ENCODE results near the gene MPRIP. TPM values are rescaled to one million over a fixed set of nuclear protein-coding genes. Genes with fewer than 3 reads are reported as not detected.
A peak's percentile ranks its signal among the peaks of the same experiment; 100 is the strongest.

Gene MPRIP
- total RNA-seq, 1 experiment from 2014 or later: 1,274 TPM

DNA sequence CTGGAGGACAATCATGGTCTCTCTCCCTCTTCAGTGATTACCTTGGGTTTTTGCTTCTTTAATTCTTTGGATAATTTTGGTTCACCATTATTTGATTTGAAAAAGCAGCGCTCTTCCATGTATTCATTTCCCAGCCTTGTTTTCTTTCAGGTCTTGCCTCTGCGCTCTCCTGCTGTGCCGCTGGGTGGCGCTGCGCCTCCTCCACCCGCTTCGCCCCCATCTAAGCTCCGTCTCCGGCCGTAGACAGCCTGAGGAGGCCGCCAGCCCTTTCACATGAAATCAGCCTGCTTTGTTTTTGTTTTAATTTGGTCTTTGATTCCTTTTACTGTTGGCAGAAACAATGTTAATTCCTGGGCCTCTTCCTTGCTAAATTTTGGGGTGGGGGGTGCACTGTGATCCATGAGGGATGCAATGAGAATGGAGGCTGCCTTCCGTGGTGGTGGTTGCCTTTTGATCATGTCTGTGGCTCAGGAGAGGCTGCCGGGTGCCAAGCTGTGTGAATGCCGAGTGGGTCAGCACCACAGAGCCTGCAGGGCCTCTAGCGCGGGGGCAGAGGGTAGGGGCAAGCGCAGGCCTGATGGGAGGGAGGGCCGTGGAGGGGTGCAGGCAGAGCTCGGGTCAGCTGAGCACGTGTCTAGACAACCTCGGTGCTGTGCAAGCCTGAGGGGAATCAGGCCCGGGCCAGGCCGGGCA is 99.7 kb downstream of the MPRIP start:
- Histone ChIP-seq H3K9ac (ENCODE audit: low read length) (no peak overlapping the region), H3K4me2 (ENCODE audit: low read length) (no peak overlapping the region), H3K9me2 (replicated peaks; ENCODE audit: low read length) (no peaks in the 10 kb centered on the region), H3K9me3 (ENCODE audit: low read length) (no peaks in the 10 kb centered on the region), H3K4me3 (ENCODE audit: low read length) (no peak overlapping the region), H3K4me1 (ENCODE audit: insufficient read depth, low read length) (peaks cover 30% of the 10 kb centered on the region), H3K36me3 (ENCODE audit: low read depth, low read length) (peaks cover 93% of the 10 kb centered on the region), H2AFZ (ENCODE audit: low read length) (no peak overlapping the region), H3K79me2 (ENCODE audit: low read length) (peaks cover 27% of the 10 kb centered on the region), H3K27ac (ENCODE audit: low read length) (no peak overlapping the region), H4K20me1 (ENCODE audit: low read length) (peaks cover 25% of the 10 kb centered on the region), H3K27me3 (ENCODE audit: low read length) (no peaks in the 10 kb centered on the region), H3F3A (ENCODE audit: low read length, unreplicated experiment) (peaks cover 7% of the 10 kb centered on the region)
- DNase-seq (no peak), ATAC-seq (no peak)
- intact Hi-C loops (cut with micrococcal nuclease): no loop called here
- BruUV-seq (replicated peaks): no TSS peak
- TF ChIP-seq, protein P1, sequence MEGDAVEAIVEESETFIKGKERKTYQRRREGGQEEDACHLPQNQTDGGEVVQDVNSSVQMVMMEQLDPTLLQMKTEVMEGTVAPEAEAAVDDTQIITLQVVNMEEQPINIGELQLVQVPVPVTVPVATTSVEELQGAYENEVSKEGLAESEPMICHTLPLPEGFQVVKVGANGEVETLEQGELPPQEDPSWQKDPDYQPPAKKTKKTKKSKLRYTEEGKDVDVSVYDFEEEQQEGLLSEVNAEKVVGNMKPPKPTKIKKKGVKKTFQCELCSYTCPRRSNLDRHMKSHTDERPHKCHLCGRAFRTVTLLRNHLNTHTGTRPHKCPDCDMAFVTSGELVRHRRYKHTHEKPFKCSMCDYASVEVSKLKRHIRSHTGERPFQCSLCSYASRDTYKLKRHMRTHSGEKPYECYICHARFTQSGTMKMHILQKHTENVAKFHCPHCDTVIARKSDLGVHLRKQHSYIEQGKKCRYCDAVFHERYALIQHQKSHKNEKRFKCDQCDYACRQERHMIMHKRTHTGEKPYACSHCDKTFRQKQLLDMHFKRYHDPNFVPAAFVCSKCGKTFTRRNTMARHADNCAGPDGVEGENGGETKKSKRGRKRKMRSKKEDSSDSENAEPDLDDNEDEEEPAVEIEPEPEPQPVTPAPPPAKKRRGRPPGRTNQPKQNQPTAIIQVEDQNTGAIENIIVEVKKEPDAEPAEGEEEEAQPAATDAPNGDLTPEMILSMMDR (conservative IDR thresholded peaks at IDR 0.05; ENCODE audit: low read depth, low read length): peak; percentile 86
- no peak for TF ChIP-seq EZH2 (IDR thresholded peaks at IDR 0.05; ENCODE audit: low read length, unreplicated experiment)
- ChIA-PET POLR2A (ENCODE audit: unreplicated experiment) (no interaction called here), CTCF (no interaction called here)

DNA sequence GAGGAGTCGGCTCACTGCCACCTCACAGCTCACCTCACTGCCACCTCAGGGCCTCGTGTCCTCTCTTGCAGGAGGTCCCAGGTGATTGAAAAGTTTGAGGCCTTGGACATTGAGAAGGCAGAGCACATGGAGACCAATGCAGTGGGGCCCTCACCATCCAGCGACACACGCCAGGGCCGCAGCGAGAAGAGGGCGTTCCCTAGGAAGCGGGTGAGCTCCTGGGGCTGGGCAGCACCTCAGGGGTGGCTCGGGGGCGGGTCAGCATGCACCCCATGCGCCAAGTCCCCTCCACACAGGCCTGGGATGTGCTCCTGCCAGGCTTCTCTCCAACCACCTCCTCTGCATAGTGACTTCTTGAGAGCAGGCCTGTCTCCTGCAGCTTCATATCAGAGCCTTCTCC is 100.3 kb downstream of the MPRIP start:
- TF ChIP-seq, protein P1 (conservative IDR thresholded peaks at IDR 0.05; ENCODE audit: low read depth, low read length): no peak
- TF ChIP-seq EZH2 (IDR thresholded peaks at IDR 0.05; ENCODE audit: low read length, unreplicated experiment): no peak
- no peak for TF ChIP-seq EZH2phosphoT487 (IDR thresholded peaks at IDR 0.05; ENCODE audit: borderline replicate concordance, low read length)
- intact Hi-C loops (cut with micrococcal nuclease): no loop called here
- Histone ChIP-seq H3K9me2 (replicated peaks; ENCODE audit: low read length) (no peaks in the 10 kb centered on the region), H3K27me3 (ENCODE audit: low read length) (no peaks in the 10 kb centered on the region), H3K36me3 (ENCODE audit: low read depth, low read length) (peaks cover 96% of the 10 kb centered on the region), H3F3A (ENCODE audit: low read length, unreplicated experiment) (peaks cover 7% of the 10 kb centered on the region), H2AFZ (ENCODE audit: low read length) (no peak overlapping the region), H3K4me2 (ENCODE audit: low read length) (no peak overlapping the region), H3K9ac (ENCODE audit: low read length) (no peak overlapping the region), H3K27ac (ENCODE audit: low read length) (no peak overlapping the region), H3K9me3 (ENCODE audit: low read length) (no peaks in the 10 kb centered on the region), H3K4me3 (ENCODE audit: low read length) (no peak overlapping the region), H4K20me1 (ENCODE audit: low read length) (peaks cover 25% of the 10 kb centered on the region), H3K79me2 (ENCODE audit: low read length) (peaks cover 32% of the 10 kb centered on the region), H3K4me1 (ENCODE audit: insufficient read depth, low read length) (peaks cover 35% of the 10 kb centered on the region)
- ChIA-PET CTCF (no interaction called here), POLR2A (ENCODE audit: unreplicated experiment) (no interaction called here)
- ATAC-seq (no peak), DNase-seq (no peak)
- BruUV-seq (replicated peaks): no TSS peak

DNA sequence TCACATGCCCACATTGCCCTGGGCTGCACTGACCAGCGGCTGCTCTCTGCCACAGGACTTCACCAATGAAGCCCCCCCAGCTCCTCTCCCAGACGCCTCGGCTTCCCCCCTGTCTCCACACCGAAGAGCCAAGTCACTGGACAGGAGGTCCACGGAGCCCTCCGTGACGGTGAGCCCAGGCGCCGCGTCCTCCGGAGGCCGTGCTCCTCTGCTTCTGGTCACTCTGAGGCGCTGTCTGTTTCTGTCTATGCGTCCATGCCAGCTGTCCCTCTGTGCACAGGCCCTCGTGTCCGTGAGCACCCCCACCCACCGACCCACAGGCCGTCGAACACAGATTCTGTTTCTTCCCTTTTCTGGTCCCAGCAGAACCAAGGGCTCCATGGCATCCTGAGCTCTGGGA is 101.2 kb downstream of the MPRIP start:
- TF ChIP-seq, protein P1 (conservative IDR thresholded peaks at IDR 0.05; ENCODE audit: low read depth, low read length): no peak
- TF ChIP-seq EZH2 (IDR thresholded peaks at IDR 0.05; ENCODE audit: low read length, unreplicated experiment) (no peak), EZH2phosphoT487 (IDR thresholded peaks at IDR 0.05; ENCODE audit: borderline replicate concordance, low read length) (no peak)
- H3F3A ChIP-seq (ENCODE audit: low read length, unreplicated experiment): peaks cover 4% of the 10 kb centered on the region
- H3K9me3 ChIP-seq (ENCODE audit: low read length): no peaks in the 10 kb centered on the region
- H3K4me2 ChIP-seq (ENCODE audit: low read length): no peak overlapping the region
- H3K36me3 ChIP-seq (ENCODE audit: low read depth, low read length): peaks cover 96% of the 10 kb centered on the region
- intact Hi-C loops (cut with micrococcal nuclease): no loop called here
- BruUV-seq (replicated peaks): no TSS peak
- H3K9ac ChIP-seq (ENCODE audit: low read length): no peak overlapping the region
- no peaks in the 10 kb centered on the region for H3K9me2 ChIP-seq (replicated peaks; ENCODE audit: low read length)
- no peak overlapping the region for H3K27ac ChIP-seq (ENCODE audit: low read length)
- POLR2A ChIA-PET (ENCODE audit: unreplicated experiment): no interaction called here
- no peak overlapping the region for H2AFZ ChIP-seq (ENCODE audit: low read length)
- no peak for DNase-seq
- no peak overlapping the region for H3K4me3 ChIP-seq (ENCODE audit: low read length)
- H3K27me3 ChIP-seq (ENCODE audit: low read length): no peaks in the 10 kb centered on the region
- peaks cover 39% of the 10 kb centered on the region for H3K4me1 ChIP-seq (ENCODE audit: insufficient read depth, low read length)
- peaks cover 38% of the 10 kb centered on the region for H3K79me2 ChIP-seq (ENCODE audit: low read length)
- CTCF ChIA-PET: no interaction called here
- H4K20me1 ChIP-seq (ENCODE audit: low read length): peaks cover 20% of the 10 kb centered on the region
- no peak for ATAC-seq
